ENCODE data around the gene THSD4. TPM values are rescaled to one million over a fixed set of nuclear protein-coding genes. Genes with fewer than 3 reads are reported as not detected.
"Not testable (repeated sequence)": the region's sequence is repeated elsewhere in the genome, so short reads cannot be mapped to it uniquely, and the experiment has no call there.

The THSD4 gene
- total and polyA plus RNA-seq, 2 of the 4 experiments (the other 2 are of a cell fraction) = 25.5 to 31.1 TPM

- dilution Hi-C loops (cut with HindIII; ENCODE audit: low sequenced_read_pairs, unreplicated experiment); H4K8ac ChIP-seq (ENCODE audit: low read depth in 2 of 2, low read length in 2 of 2); H3K27ac ChIP-seq (ENCODE audit: insufficient read depth, low read length); H2AK5ac ChIP-seq (ENCODE audit: low read depth, low read length); H2AFZ ChIP-seq (replicated peaks; ENCODE audit: low read length, poor library complexity); DNase-seq; CTCF ChIA-PET; H3K4me1 ChIP-seq (ENCODE audit: control insufficient read depth, insufficient read depth, low read length); H3K36me3 ChIP-seq (ENCODE audit: control insufficient read depth, insufficient read depth, low read length); H4K20me1 ChIP-seq (ENCODE audit: insufficient read depth, low read length); POLR2A ChIA-PET (ENCODE audit: unreplicated experiment); H3K56ac ChIP-seq (ENCODE audit: extremely low read depth, insufficient read depth, low read length); H2BK20ac ChIP-seq (ENCODE audit: low read depth, low read length); H3K23ac ChIP-seq (ENCODE audit: low read depth, low read length); H3K9me1 ChIP-seq (ENCODE audit: insufficient read depth, low read length); in situ Hi-C loops (cut with MboI; ENCODE audit: low sequenced_read_pairs); H4K5ac ChIP-seq (ENCODE audit: low read depth, low read length); H2BK120ac ChIP-seq (ENCODE audit: low read depth, low read length); H3K18ac ChIP-seq (ENCODE audit: low read depth, low read length); H3K4ac ChIP-seq (ENCODE audit: low read depth, low read length); H3K9me3 ChIP-seq (ENCODE audit: control insufficient read depth, insufficient read depth, low read length); BruUV-seq (replicated peaks); intact Hi-C loops (cut with micrococcal nuclease); H2AK9ac ChIP-seq (replicated peaks; ENCODE audit: low read depth, low read length, poor library complexity); H2BK5ac ChIP-seq (ENCODE audit: low read depth, low read length, poor library complexity, severe bottlenecking); H2BK15ac ChIP-seq (ENCODE audit: low read depth, low read length); H3K9ac ChIP-seq (ENCODE audit: low read depth, low read length); H3K4me3 ChIP-seq (ENCODE audit: insufficient read depth, low read depth, low read length); H3K14ac ChIP-seq (replicated peaks; ENCODE audit: low read depth, low read length); H3K4me2 ChIP-seq (ENCODE audit: low read depth, low read length); H4K91ac ChIP-seq (ENCODE audit: insufficient read depth, low read depth, low read length); H3K27me3 ChIP-seq (ENCODE audit: control insufficient read depth, insufficient read depth, low read length); ATAC-seq (ENCODE audit: low read depth): not testable (repeated sequence)
- peaks cover 3 to 12% of the 10 kb centered on the region in 2 experiments for H3K79me1 ChIP-seq (ENCODE audit: low read depth in 1 of 2, low read length in 2 of 2)
- WGBS, 2 experiments (ENCODE audit: extremely low coverage in 2 of 2, insufficient read length in 1 of 2) = no CpG with 5 or more reads among the region's 3 CpGs
Measured at GRCh38 chr15:71401728-71402127, 286.5 kb downstream of the THSD4 start.

All from IMR-90 (cell line).